Left lobe of liver (tissue), 1 donor: ENCODE results near the gene ADIPOR1. TPM values are rescaled to one million over a fixed set of nuclear protein-coding genes. Genes with fewer than 3 reads are reported as not detected.

Source experiments
- total RNA-seq: library from RNA; stranded (reverse); gene quantifications from one replicate; pipeline ENCODE4 v1.2.1, GENCODE V29; 2021
- donor health status: DM: no; HTN: yes; CAD: no.

Gene ADIPOR1
- total RNA-seq, 1 donor from 2014 or later, result 58.9 TPM

Other genes starting within 250 kb of the ADIPOR1 start
- gene SYT2, start 247.9 kb downstream of the ADIPOR1 start, total RNA-seq, result not detected
- gene KDM5B, start 149.9 kb downstream of the ADIPOR1 start, total RNA-seq, result 17.1 TPM
- 0.65 TPM for gene PCAT6, start 147.4 kb downstream of the ADIPOR1 start, total RNA-seq
- 4.6 TPM for gene RABIF, start 69.2 kb downstream of the ADIPOR1 start, total RNA-seq
- 12.3 TPM for gene KLHL12, start 31.1 kb downstream of the ADIPOR1 start, total RNA-seq
- gene CYB5R1, start 8.9 kb upstream of the ADIPOR1 start, total RNA-seq, result 34.7 TPM
- 30.1 TPM for gene TMEM183A, start 49.1 kb upstream of the ADIPOR1 start, total RNA-seq
- gene PPFIA4, start 68.2 kb upstream of the ADIPOR1 start, total RNA-seq, result 0.78 TPM
- not detected for gene MYOG, start 127.7 kb upstream of the ADIPOR1 start, total RNA-seq
- gene ADORA1, start 169.4 kb upstream of the ADIPOR1 start, total RNA-seq, result 0.53 TPM
- gene MYBPH, start 217.5 kb upstream of the ADIPOR1 start, total RNA-seq, result not detected
- 60.6 TPM for gene CHI3L1, start 228.4 kb upstream of the ADIPOR1 start, total RNA-seq